ENCODE results near the gene PACSIN2. TPM values are rescaled to one million over a fixed set of nuclear protein-coding genes. Genes with fewer than 3 reads are reported as not detected.

The PACSIN2 gene
- total and polyA plus RNA-seq, 10 of the 15 experiments (the other 5 are each of a cell fraction or from before 2014, with no cell fraction given), result 0.93 to 78.7 (median 46.8) TPM

GRCh38 chr22:43000441-43001175, 14.3 kb downstream of the PACSIN2 start:
- peak overlapping the region; percentile 22 for H3K4me3 ChIP-seq
- peak overlapping the region; percentile 77 for H3K27ac ChIP-seq (ENCODE audit: control insufficient read depth, insufficient read depth)
- RAD21 ChIA-PET (ENCODE audit: unreplicated experiment), result interaction anchor here (1.3 to 2.9 kb wide), 5 partner anchors 10 to 111 kb away, joined by 3 to 17 read pairs (median 7); no protein-coding TSS in a partner anchor
- POLR2A ChIA-PET, result interaction anchor here (0.9 to 6.1 kb wide), 8 partner anchors 9 to 106 kb away, joined by 3 to 63 read pairs (median 4); partner anchors contain the start of gene PACSIN2
- H3K9ac ChIP-seq (ENCODE audit: control insufficient read depth, insufficient read depth, low read length), result peak overlapping the region; percentile 42
- peaks cover 78% of the 10 kb centered on the region for H3K4me1 ChIP-seq (ENCODE audit: control insufficient read depth, insufficient read depth, low read length)
- H3K27me3 ChIP-seq (replicated peaks in 1 of 2; ENCODE audit: control insufficient read depth in 2 of 2, insufficient read depth in 2 of 2, low read length in 1 of 2), result no peaks in the 10 kb centered on the region
- SMC1A ChIA-PET (ENCODE audit: uncharacterized antibody, unreplicated experiment), result interaction anchor here (0.9 to 5.5 kb wide), 11 partner anchors 9 to 97 kb away, joined by 3 to 62 read pairs (median 3); partner anchors contain the start of gene PACSIN2
- intact Hi-C loops (cut with micrococcal nuclease; ENCODE audit: unreplicated experiment), result no loop called here
- H3K36me3 ChIP-seq (ENCODE audit: control insufficient read depth in 2 of 2, insufficient read depth in 2 of 2, low read length in 1 of 2), result no peaks in the 10 kb centered on the region
- in situ Hi-C loops (cut with MboI), result no loop called here
- peaks cover 93% of the 10 kb centered on the region for H3K79me2 ChIP-seq (ENCODE audit: control insufficient read depth, insufficient read depth, low read length)
- ATAC-seq, result peak; percentile 36
- H2AFZ ChIP-seq (ENCODE audit: control insufficient read depth, low read depth, low read length), result no peak overlapping the region
- no TSS peak for BruUV-seq (replicated peaks)
- no peak for FAIRE-seq
- peak overlapping the region; percentile 53 for H3K4me2 ChIP-seq (ENCODE audit: control insufficient read depth, insufficient read depth)
- no peak for DNase-seq (ENCODE audit: low read depth, low spot score)
- WGBS (ENCODE audit: insufficient coverage, insufficient replicate concordance, low lambda C conversion rate, missing lambda C conversion rate), result 13% methylated on average over 8 of the region's 8 CpGs
- CTCF ChIA-PET, result interaction anchor here (0.6 to 1.9 kb wide), 8 partner anchors 9 to 145 kb away, joined by 3 to 11 read pairs (median 4); no protein-coding TSS in a partner anchor
- no peaks in the 10 kb centered on the region for H4K20me1 ChIP-seq (ENCODE audit: control insufficient read depth, insufficient read depth)
- no peaks in the 10 kb centered on the region for H3K9me3 ChIP-seq (replicated peaks; ENCODE audit: control insufficient read depth, insufficient read depth, low read length)
- TF ChIP-seq RELA (IDR thresholded peaks at IDR 0.05; ENCODE audit: borderline replicate concordance, partially characterized antibody) (no peak), E2F4 (IDR thresholded peaks at IDR 0.05; ENCODE audit: low read depth, low read length) (no peak), KLF5 (IDR thresholded peaks at IDR 0.05; ENCODE audit: partially characterized antibody) (no peak), CTCF (IDR thresholded peaks at IDR 0.05 in 2 of 3, conservative IDR thresholded peaks at IDR 0.05 in 1 of 3; ENCODE audit: control insufficient read depth in 2 of 3, extremely low read depth in 1 of 3, insufficient read depth in 1 of 3, low read depth in 3 of 3, low read length in 3 of 3) (no peak), POLR2A (IDR thresholded peaks at IDR 0.05; ENCODE audit: low read depth, low read length) (no peak), WRNIP1 (IDR thresholded peaks at IDR 0.05; ENCODE audit: borderline replicate concordance, low read depth, low read length) (no peak), CUX1 (IDR thresholded peaks at IDR 0.05; ENCODE audit: insufficient replicate concordance, low read depth, low read length) (no peak), KAT2A (conservative IDR thresholded peaks at IDR 0.05; ENCODE audit: control insufficient read depth, low read depth, low read length) (no peak), LARP7 (IDR thresholded peaks at IDR 0.05) (no peak), BMI1 (IDR thresholded peaks at IDR 0.05; ENCODE audit: borderline replicate concordance) (no peak), ZBTB4 (CRISPR knock-in tag; IDR thresholded peaks at IDR 0.05) (no peak)

All from GM12878 (cell line).